Stimulated activated CD4-positive, alpha-beta T cell treated with anti-CD3 and anti-CD28 coated beads, Interleukin-12 subunit alpha, Interleukin-12 subunit beta, amount 100 ng/mL, for 4 hours (primary cell): Measurements from ENCODE around the gene ALDH3B1.

ENCODE experiments used
- DNase-seq: peaks from one replicate; pipeline ENCODE4 v3.0.0-alpha.2; 2020

ALDH3B1 gene

GRCh38 chr11:68047437-68048290, 37.5 kb downstream of the ALDH3B1 start:
- no peak for DNase-seq

GRCh38 chr11:68048681-68049508, 38.8 kb downstream of the ALDH3B1 start:
- DNase-seq = no peak

- DNase-seq = no peak
Observed at GRCh38 chr11:68049509-68050370, 39.6 kb downstream of the ALDH3B1 start.

- no peak for DNase-seq
Observed at GRCh38 chr11:68050371-68050841, 40.3 kb downstream of the ALDH3B1 start.

GRCh38 chr11:68051191-68052136, 41.3 kb downstream of the ALDH3B1 start:
- no peak for DNase-seq

GRCh38 chr11:68052137-68052873, 42.2 kb downstream of the ALDH3B1 start:
- DNase-seq = no peak

GRCh38 chr11:68053117-68053516, 43.0 kb downstream of the ALDH3B1 start:
- DNase-seq = no peak

- DNase-seq = no peak
Observed at GRCh38 chr11:68053981-68054812, 44.1 kb downstream of the ALDH3B1 start.

- no peak for DNase-seq
Observed at GRCh38 chr11:68056317-68057285, 46.5 kb downstream of the ALDH3B1 start.

- DNase-seq = no peak
Observed at GRCh38 chr11:68057807-68058206, 47.7 kb downstream of the ALDH3B1 start.

- no peak for DNase-seq
Observed at GRCh38 chr11:68061508-68061907, 51.4 kb downstream of the ALDH3B1 start.

- no peak for DNase-seq
Observed at GRCh38 chr11:68064926-68065325, 54.8 kb downstream of the ALDH3B1 start.

GRCh38 chr11:68065841-68066240, 55.7 kb downstream of the ALDH3B1 start:
- no peak for DNase-seq

GRCh38 chr11:68066742-68067141, 56.6 kb downstream of the ALDH3B1 start:
- DNase-seq = no peak

GRCh38 chr11:68067991-68068390, 57.9 kb downstream of the ALDH3B1 start:
- DNase-seq = no peak

- no peak for DNase-seq
Observed at GRCh38 chr11:68071281-68072048, 61.3 kb downstream of the ALDH3B1 start.

- no peak for DNase-seq
Observed at GRCh38 chr11:68074584-68075352, 64.6 kb downstream of the ALDH3B1 start.
